CD4-positive, alpha-beta T cell treated with Interleukin-4 for 4 hours (primary cell): ENCODE results near the gene STARD3NL.
"Not testable (repeated sequence)": the region's sequence is repeated elsewhere in the genome, so short reads cannot be mapped to it uniquely, and the experiment has no call there.

Source experiments
- DNase-seq: peaks from one replicate; pipeline ENCODE4 v3.0.0-alpha.2; 2020

The STARD3NL gene, protein sequence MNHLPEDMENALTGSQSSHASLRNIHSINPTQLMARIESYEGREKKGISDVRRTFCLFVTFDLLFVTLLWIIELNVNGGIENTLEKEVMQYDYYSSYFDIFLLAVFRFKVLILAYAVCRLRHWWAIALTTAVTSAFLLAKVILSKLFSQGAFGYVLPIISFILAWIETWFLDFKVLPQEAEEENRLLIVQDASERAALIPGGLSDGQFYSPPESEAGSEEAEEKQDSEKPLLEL

GRCh38 chr7:38178004-38178694, at the start of gene STARD3NL:
STARD3NL (plus strand) TSS chr7:38178245; CDS start chr7:38207505, 29,260 bp downstream.
- peak; percentile 99 for DNase-seq

DNA sequence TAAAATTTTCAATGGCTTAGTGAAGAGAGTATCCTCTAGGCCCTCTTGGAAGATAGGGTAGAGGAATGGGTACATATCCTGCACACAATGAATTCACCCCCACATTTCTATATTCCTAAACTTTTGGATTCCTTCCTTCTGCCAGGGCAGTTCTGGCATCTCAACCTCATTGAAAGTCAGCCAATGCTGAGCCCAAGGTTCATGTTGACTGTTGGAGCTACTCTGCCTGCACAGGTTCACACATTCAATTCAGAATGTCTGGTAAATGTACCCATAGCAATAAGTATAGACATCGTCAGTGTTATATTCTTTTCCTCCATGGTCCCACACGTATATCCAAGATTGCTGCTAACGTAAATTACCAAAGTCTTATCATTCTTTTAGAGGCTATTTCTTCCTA, 48.9 kb upstream of the STARD3NL start:
- no peak for DNase-seq

- no peak for DNase-seq
These were observed 48.5 kb upstream of the STARD3NL start for GRCh38 chr7:38129579-38129978.

DNA sequence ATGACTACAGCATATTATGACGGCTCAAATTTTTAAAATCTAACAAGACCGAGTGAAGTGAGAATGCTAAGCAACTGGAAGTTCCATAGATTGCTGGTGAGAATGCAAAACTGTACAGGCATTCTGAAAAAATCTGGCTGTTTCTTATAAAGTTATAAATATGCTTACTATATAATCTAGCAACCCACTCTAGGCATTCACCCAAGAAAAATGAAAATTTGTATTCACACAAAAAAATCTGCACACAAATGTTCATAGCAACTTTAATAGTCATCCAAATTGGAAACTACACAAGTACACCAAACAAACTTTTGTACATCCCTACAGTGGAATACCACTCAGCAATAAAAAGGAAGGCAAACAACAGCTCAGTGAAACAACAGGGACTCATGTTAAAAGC, 39.9 kb upstream of the STARD3NL start:
- no peak for DNase-seq

DNA sequence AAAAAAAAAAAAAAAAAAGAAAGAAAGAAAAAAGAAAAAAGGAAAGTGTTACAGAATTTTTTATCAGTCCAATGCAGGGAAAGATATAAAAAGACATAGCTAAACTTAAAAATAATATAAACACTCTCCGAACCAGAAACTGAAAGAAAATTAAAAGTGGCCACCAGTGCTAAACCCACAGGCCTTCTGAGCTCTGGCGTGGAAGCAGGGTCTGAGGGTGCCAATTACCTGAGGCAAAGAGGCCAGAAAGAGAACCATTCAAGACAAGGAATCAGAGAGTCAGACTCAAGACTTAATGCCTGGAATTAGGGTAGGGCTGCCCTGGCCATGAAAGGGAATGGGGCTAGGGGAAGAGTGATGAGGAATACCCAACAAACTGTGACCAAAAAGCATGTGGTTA, 36.9 kb upstream of the STARD3NL start:
- no peak for DNase-seq

GRCh38 chr7:38142736-38143135, 35.3 kb upstream of the STARD3NL start:
- no peak for DNase-seq

- no peak for DNase-seq
These were observed 31.0 kb upstream of the STARD3NL start for GRCh38 chr7:38147005-38147404.

DNA sequence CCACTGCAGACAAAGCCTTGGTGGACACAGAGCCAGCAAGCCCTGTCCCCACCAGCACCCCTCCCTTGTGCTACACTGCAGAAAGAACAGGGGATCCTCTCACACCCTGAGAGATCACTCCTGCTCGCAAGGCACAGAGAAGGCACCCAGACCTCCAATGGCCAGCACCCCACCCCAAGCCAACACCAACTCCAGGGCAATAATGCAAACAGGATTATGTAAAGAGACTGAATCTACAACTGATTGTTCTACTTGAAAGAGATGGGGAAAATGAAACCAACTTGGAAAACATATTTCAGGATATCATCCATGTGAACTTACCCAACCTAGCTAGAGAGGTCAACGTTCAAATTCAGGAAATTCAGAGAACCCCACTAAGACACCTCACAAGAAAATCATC, 26.5 kb upstream of the STARD3NL start:
- no peak for DNase-seq

GRCh38 chr7:38153515-38153914, 24.5 kb upstream of the STARD3NL start:
- no peak for DNase-seq

- no peak for DNase-seq
These were observed 23.8 kb upstream of the STARD3NL start for GRCh38 chr7:38154278-38154677.

DNA sequence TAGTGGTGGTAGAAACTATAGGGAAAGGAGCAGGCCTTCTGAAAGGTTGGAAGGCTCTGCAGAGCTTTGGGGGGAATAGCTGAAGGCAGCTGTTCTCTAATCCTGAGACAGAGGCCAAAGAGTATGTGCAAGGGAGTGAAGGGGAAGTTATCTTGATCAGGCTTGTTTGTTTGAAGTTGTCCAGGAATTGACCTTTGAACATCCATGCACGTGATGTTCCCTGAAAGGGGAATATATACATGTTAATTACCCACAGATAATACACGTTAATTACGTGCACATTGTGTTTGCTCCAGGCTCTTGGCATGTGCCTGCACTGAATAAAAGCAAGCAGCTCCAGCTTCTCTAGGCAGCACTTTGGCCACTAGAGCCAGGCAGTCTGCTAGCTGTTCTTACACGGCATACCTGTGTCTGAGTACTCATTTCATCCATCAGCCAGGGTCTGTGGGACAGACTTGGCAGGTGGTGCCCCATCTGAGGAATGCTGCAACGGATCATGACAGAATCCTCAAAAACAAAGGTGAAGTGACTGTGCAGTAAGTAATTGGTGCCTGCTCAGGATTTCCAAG, 18.0 kb upstream of the STARD3NL start:
- no peak for DNase-seq

DNA sequence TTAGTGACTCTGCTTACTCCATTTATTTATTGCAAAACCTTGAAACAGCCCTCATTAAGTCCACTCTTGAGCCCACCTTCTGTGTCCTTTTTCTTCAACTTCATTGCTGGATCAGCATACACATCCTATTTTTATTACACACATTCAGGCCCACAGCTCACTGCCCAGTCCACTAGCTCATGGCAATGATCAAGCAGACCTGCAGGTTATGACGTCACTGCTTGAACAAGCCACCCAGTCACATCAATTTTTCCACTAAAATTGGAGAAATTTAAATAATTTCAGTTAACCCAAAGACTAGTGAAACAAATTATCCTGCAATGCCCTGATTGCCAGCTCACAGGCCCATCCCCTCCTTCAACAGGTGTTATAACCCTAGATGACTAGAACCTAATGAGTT, 16.0 kb upstream of the STARD3NL start:
- no peak for DNase-seq

DNA sequence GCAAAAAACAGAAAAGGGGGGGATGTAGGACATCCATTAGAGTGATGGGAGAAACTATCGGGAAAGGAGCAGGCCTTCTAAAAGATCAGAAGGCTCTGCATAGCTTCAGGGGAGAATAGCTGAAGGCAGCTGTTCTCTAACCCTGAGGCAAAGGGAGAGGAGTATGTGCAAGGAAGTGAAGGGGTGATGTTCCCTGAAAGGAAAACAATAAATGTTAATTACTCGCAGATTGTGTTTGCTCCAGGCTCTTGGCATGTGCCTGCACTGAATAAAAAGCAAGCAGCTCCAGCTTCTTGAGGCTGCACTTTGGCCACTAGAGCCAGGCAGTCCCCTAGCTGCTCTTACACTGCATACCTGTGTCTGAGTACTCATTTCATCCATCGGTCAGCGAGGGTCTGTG, 14.4 kb upstream of the STARD3NL start:
- no peak for DNase-seq

DNA sequence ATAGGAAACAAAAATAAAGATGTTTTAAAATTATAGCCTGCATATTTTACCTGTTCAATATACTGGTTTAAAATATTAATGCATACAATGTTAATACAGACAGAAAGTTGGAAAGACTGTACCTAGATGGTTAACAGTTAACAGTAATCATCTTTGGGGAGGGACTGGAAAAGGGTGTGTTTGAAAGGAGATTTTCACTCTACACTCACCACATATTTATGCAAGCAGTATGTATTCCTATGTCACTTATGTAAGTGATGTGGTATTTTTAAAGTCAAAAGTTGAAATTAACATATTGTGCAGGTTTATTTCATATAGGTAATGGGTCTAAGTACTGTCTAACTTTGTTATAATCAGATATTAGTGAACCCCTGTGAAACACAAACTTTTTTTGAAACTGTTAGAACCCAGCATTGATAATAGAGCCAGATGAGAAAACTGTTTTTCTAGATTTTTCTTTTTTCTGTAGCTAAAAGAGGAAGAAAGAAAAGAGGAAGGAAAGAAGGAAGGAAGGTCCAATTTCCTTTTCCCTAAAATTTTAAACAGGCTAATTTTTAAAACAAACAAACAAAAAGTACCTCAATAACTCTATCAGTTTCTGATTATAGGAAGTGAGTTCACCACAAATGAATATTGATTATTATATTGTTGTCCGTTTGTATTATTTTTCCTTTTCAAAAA, 9.0 kb upstream of the STARD3NL start:
- DNase-seq: no peak

GRCh38 chr7:38169847-38170246, 8.2 kb upstream of the STARD3NL start:
- DNase-seq: no peak

GRCh38 chr7:38171623-38172391, 6.2 kb upstream of the STARD3NL start:
- DNase-seq: no peak

GRCh38 chr7:38175547-38175946, 2.5 kb upstream of the STARD3NL start:
- not testable (repeated sequence) for DNase-seq

DNA sequence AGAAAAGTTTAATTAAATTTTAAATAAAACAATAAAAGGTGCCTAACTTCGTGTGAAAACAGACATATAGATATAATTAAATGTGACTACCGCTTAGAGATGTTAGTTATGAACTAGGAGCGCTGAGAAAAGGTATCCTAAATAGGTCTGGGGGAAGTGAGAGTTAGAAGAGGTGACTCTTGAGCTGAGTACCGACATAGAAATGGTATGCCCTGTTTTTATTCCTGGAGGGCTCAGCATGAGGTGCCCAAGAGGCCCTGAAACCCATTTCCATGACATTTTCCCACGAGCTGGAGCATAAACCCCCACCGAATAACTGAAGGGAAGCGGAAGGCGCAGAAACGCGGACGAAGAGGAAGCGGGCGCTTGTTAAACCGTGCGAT, 433 bp upstream of the STARD3NL start:
- no peak for DNase-seq

- DNase-seq: peak; percentile 37
These were observed 775 bp downstream of the STARD3NL start for GRCh38 chr7:38178695-38179344.

DNA sequence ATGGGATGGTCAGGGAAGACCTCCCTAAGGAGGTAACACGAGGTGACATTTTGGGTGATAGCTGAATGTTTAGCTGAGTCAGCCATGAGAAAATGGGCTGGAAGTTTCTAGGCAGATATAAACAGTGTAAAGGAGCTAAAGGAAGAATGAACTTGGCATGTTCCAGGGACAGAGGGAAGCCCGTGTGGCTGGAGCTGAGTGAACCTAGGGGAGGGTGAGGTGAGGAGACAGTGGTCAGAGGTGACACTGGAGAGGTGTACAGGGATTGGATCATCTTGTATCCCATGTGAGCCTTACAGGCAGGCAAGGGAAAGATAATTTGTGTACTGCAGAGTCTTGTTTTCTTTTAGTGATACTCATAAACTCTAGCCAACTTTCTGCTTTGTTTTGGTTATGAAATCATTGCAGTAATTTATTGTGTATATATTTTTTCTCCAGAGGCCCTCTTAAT, 1.8 kb downstream of the STARD3NL start:
- no peak for DNase-seq

DNA sequence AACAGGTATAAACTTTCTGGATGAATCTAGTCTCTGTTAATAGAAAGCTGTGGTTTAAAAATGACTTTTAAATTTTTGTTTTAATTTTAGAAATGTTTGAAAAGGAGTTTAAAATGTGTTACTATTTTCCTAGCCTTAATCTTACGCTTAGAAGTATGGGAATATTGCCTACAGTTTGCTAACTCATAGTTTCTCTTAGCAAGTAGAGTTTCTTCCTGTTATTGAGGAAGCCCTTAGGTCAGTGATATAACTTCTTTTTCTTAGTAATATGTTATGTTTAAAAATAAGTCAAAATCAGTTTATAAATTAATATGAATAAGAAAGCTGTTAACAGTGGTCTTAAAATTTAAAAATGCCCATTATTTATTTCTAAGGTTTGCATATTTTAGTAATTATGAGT, 3.1 kb downstream of the STARD3NL start:
- no peak for DNase-seq

DNA sequence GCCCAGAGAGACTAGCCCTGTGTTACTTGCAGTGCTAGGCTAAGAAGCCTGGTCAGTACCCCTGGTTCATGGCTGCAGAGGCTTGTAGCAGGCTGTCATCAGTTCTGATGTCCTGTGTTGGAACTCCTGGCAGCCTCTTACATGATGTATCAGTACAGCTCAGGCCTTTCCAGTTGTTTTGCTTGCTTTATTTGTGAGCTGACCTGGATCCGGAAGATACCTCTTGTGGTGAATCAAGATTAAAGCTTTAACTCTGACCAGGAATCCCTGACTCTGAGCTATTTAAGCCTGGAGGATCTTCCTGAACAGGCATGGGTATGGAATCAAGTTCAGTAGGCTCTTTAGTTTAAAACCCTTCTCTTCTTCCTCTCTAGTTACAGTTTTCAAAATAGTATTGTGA, 4.4 kb downstream of the STARD3NL start:
- no peak for DNase-seq
